RKO (cell line): ENCODE measurements around the gene PCTP.

Experiments used
- DNase-seq: peaks from one replicate; pipeline ENCODE4 v3.0.0-alpha.2; 2016; ENCODE audit warnings: low spot score

Gene PCTP

GRCh38 chr17:55750750-55751657, at the start of gene PCTP:
Gene PCTP, plus strand, starts transcription at chr17:55751051. Its CDS starts 53 bp downstream, at chr17:55751104.
- peak; percentile 92 for DNase-seq

DNA sequence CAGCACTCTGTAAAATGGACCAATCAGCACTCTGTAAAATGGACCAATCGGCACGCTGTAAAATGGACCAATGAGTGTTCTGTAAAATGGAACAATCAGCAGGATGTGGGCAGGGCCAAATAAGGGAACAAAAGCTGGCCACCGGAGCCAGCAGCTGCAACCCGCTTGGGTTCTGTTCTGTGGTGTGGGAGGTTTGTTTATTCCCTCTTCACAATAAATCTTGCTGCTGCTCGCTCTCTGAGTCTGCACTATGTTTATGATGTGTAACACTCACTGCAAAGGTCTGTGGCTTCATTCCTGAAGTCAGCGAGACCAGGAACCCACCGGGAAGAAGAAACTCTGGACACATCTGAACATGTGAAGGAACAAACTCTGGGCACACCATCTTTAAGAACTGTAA, 48.7 kb upstream of the PCTP start:
- DNase-seq: no peak

- no peak for DNase-seq
Observed at GRCh38 chr17:55704401-55704800, 46.5 kb upstream of the PCTP start.

- no peak for DNase-seq
Observed at GRCh38 chr17:55705847-55706246, 45.0 kb upstream of the PCTP start.

DNA sequence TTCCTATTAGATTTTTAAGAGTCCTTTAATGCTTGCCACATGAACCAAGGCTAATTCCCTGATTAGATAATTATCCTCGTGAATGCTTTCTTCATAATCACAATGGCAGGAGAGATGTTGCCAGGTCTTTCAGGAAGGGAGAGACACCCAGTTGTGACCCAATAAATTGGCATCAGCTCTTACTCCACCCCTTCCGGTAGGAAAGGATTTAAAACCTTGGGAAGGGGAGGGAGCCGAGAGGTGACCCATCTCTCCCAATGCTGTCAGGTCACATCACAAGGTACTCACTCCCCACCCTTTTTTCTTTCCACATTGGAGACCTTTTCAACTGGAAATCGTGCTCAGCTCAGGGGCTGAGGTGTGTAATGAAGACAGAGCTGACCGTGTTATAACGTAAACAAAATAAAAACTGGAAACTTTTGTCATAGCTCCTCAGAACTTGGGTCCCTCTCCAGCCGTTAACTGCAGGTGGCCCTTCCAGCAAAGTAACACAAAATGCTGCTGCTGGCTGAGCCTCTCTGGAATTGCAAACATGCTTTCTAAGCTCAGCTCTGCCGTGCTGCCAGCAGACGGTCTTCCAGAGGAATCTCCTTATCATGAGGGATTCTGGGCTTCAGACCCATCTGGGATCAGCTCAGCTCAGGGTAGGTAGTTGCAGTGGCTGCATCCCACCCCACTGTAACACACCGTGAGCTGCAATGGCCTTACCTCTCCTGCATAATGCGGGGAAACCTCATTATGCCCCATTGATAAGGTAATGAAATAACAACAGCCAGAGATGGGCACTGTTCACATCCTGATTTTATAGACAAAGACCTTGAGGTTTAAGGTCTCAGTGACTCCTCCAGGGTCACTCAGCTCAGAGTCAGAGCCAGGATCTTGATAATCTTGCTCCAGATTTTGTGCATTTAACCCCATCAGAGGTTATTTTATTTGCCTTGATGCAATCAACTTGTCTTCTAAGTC, 43.8 kb upstream of the PCTP start:
- DNase-seq: no peak

- DNase-seq: no peak
Observed at GRCh38 chr17:55708175-55708974, 42.5 kb upstream of the PCTP start.

- no peak for DNase-seq
Observed at GRCh38 chr17:55709440-55709839, 41.4 kb upstream of the PCTP start.

- DNase-seq: no peak
Observed at GRCh38 chr17:55709984-55710383, 40.9 kb upstream of the PCTP start.

DNA sequence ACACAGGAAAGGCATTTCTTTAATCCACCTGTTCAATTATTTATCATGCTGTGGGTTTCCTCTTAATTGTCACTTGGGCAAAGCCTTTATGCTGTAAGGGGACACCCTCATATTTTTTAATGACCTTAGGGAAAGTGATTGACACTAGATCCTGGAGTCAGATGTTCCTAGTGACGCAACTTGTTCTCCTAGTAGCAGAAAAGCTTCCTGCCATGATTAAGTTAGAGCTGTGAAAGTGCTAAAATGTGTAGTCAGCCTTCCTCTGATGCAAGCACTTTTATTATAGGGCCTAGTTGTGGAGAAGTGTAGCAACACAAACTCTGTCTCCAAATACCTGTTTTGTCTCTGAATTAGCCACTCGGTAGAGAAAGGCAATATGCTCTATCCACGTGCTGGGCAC, 40.4 kb upstream of the PCTP start:
- DNase-seq: no peak

GRCh38 chr17:55710829-55711496, 39.9 kb upstream of the PCTP start:
- DNase-seq: no peak

DNA sequence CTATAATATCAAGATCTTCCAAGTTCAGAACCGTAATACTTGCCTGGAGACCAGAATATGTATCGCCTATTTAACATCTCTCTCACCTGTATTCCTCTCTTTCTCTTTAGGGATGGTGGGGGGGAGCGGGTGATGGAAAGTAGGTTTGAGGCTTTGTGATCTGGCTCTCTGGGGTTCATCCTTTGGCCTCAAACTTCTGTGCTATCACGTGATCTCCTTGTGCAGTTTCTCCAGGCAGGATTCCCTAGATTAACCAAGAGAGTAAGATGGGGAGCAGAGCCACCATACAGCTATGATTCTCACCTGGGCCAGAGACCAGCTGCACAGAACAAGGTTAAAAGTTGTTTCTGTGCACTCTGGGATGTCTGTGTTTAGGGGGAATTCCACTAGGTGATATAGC, 33.4 kb upstream of the PCTP start:
- no peak for DNase-seq

GRCh38 chr17:55717898-55718735, 32.7 kb upstream of the PCTP start:
- peak; percentile 70 for DNase-seq

GRCh38 chr17:55720919-55721836, 29.7 kb upstream of the PCTP start:
- DNase-seq: no peak

GRCh38 chr17:55722016-55722736, 28.7 kb upstream of the PCTP start:
- no peak for DNase-seq

- DNase-seq: no peak
Observed at GRCh38 chr17:55722742-55723487, 27.9 kb upstream of the PCTP start, which contains the start of gene TMEM100. Gene TMEM100, minus strand, starts transcription at chr17:55722864. Its CDS starts 1,794 bp downstream, at chr17:55721070.

DNA sequence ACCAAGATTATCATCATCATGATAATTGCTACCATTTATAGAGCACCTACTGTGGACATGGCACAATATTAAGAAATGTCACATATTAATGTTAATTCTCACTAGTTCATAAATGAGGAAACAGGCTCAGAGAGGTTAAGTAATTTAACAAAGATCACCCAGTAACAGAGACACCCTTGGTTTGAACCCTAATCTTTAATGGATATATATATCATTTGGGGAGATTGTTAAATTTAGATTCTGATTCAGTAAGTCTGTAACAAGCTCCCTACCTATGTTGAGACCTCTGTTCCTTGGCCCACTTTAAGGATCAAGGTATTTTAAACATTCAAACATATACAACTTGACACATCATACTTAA, 27.4 kb upstream of the PCTP start:
- no peak for DNase-seq

- DNase-seq: peak; percentile 28
Observed at GRCh38 chr17:55726440-55726839, 24.4 kb upstream of the PCTP start.

GRCh38 chr17:55727275-55727674, 23.6 kb upstream of the PCTP start:
- DNase-seq: no peak
